ENCODE results near the gene GTF3C4. TPM values are rescaled to one million over a fixed set of nuclear protein-coding genes. Genes with fewer than 3 reads are reported as not detected.

GTF3C4 gene
- total and polyA plus RNA-seq, 10 of the 15 experiments (the other 5 are each of a cell fraction or from before 2014, with no cell fraction given): 3.2 to 18.9 (median 8.2) TPM

DNA sequence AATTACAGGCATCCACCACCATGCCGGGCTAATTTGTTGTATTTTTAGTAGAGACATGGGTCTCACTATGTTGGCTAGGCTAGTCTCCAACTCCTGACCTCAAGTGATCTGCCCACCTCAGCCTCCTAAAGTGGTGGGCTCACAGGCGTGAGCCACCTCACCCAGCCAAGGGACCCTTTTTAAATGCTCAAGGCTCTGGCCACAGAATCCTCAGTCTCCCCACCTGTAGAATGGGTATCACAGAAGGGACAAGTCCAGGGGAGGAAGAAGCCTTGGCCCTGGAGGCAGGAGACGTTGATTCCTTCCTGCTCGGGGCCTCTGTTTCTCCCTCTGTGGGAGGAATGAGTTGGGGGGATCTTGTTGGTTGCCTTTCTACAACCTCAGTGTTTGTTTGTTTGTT is 45.7 kb downstream of the GTF3C4 start:
- Histone ChIP-seq H3K27me3 (replicated peaks in 1 of 2; ENCODE audit: control insufficient read depth in 2 of 2, insufficient read depth in 2 of 2, low read length in 1 of 2) (no peaks in the 10 kb centered on the region), H3K4me3 (no peak overlapping the region), H3K79me2 (ENCODE audit: control insufficient read depth, insufficient read depth, low read length) (no peaks in the 10 kb centered on the region), H3K9me3 (replicated peaks; ENCODE audit: control insufficient read depth, insufficient read depth, low read length) (no peaks in the 10 kb centered on the region), H3K4me1 (ENCODE audit: control insufficient read depth, insufficient read depth, low read length) (no peaks in the 10 kb centered on the region), H3K9ac (ENCODE audit: control insufficient read depth, insufficient read depth, low read length) (no peak overlapping the region), H3K36me3 (ENCODE audit: control insufficient read depth in 2 of 2, insufficient read depth in 2 of 2, low read length in 1 of 2) (no peaks in the 10 kb centered on the region), H3K4me2 (ENCODE audit: control insufficient read depth, insufficient read depth) (no peak overlapping the region), H3K27ac (ENCODE audit: control insufficient read depth, insufficient read depth) (no peak overlapping the region), H2AFZ (ENCODE audit: control insufficient read depth, low read depth, low read length) (no peak overlapping the region), H4K20me1 (ENCODE audit: control insufficient read depth, insufficient read depth) (no peaks in the 10 kb centered on the region)
- ChIA-PET SMC1A (ENCODE audit: uncharacterized antibody, unreplicated experiment) (no interaction called here), RAD21 (ENCODE audit: unreplicated experiment) (no interaction called here), CTCF (no interaction called here), POLR2A (no interaction called here)
- ATAC-seq (no peak), DNase-seq (ENCODE audit: low read depth, low spot score) (no peak), FAIRE-seq (no peak)
- TF ChIP-seq, protein P1, sequence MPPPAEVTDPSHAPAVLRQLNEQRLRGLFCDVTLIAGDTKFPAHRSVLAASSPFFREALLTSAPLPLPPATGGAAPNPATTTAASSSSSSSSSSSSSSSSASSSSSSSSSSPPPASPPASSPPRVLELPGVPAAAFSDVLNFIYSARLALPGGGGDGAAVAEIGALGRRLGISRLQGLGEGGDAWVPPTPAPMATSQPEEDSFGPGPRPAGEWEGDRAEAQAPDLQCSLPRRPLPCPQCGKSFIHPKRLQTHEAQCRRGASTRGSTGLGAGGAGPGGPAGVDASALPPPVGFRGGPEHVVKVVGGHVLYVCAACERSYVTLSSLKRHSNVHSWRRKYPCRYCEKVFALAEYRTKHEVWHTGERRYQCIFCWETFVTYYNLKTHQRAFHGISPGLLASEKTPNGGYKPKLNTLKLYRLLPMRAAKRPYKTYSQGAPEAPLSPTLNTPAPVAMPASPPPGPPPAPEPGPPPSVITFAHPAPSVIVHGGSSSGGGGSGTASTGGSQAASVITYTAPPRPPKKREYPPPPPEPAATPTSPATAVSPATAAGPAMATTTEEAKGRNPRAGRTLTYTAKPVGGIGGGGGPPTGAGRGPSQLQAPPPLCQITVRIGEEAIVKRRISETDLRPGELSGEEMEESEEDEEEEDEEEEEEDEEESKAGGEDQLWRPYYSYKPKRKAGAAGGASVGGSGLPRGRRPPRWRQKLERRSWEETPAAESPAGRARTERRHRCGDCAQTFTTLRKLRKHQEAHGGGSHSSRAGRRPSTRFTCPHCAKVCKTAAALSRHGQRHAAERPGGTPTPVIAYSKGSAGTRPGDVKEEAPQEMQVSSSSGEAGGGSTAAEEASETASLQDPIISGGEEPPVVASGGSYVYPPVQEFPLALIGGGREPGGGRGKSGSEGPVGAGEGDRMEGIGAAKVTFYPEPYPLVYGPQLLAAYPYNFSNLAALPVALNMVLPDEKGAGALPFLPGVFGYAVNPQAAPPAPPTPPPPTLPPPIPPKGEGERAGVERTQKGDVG (CRISPR knock-in tag; IDR thresholded peaks at IDR 0.05): no peak
- TF ChIP-seq ZNF217 (IDR thresholded peaks at IDR 0.05) (no peak), JUNB (IDR thresholded peaks at IDR 0.05) (no peak)
- BruUV-seq (replicated peaks): no TSS peak
- intact Hi-C loops (cut with micrococcal nuclease; ENCODE audit: unreplicated experiment) (no loop called here), in situ Hi-C loops (cut with MboI) (no loop called here)
- WGBS (ENCODE audit: insufficient coverage, insufficient replicate concordance, low lambda C conversion rate, missing lambda C conversion rate): 28% methylated on average over 4 of the region's 4 CpGs

DNA sequence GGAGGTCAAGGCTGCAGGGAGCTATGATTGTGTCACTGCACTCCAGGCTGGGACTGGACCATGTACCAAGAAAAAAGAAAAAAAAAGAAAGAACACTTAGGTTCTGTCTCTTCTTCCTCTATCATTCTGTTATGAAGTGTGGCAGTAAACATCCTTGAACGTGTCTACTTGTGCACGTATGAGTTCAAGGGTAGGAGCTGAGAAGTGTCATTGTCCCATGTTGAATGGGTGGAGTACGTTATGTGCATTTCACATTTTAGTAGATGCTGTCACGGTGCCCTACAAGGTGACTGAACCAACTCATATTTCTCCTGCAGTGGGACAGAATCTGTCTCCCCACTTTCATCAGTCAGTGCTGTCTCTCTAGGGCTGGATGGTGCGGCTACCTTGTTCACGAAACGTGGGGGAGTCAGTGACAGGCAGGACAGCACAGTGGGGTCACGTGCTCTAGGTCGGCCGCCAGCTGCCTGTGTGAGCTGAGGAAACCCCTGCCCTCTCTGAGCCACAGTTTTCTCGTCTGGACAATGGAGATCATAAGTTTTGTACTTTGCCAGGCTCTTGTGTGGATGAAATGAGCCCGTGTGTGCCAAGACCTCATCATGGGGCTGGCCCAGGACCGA is 47.2 kb downstream of the GTF3C4 start:
- H2AFZ ChIP-seq (ENCODE audit: control insufficient read depth, low read depth, low read length): no peak overlapping the region
- H3K27ac ChIP-seq (ENCODE audit: control insufficient read depth, insufficient read depth): no peak overlapping the region
- ATAC-seq: no peak
- no peaks in the 10 kb centered on the region for H4K20me1 ChIP-seq (ENCODE audit: control insufficient read depth, insufficient read depth)
- DNase-seq (ENCODE audit: low read depth, low spot score): no peak
- POLR2A ChIA-PET: no interaction called here
- in situ Hi-C loops (cut with MboI): no loop called here
- H3K4me3 ChIP-seq: no peak overlapping the region
- intact Hi-C loops (cut with micrococcal nuclease; ENCODE audit: unreplicated experiment): no loop called here
- SMC1A ChIA-PET (ENCODE audit: uncharacterized antibody, unreplicated experiment): interaction anchor here (0.5 kb wide), 1 partner anchor 199 kb away, joined by 3 read pairs; no protein-coding TSS in a partner anchor
- 43% methylated on average over 13 of the region's 13 CpGs for WGBS (ENCODE audit: insufficient coverage, insufficient replicate concordance, low lambda C conversion rate, missing lambda C conversion rate)
- no peaks in the 10 kb centered on the region for H3K27me3 ChIP-seq (replicated peaks in 1 of 2; ENCODE audit: control insufficient read depth in 2 of 2, insufficient read depth in 2 of 2, low read length in 1 of 2)
- H3K9ac ChIP-seq (ENCODE audit: control insufficient read depth, insufficient read depth, low read length): no peak overlapping the region
- RAD21 ChIA-PET (ENCODE audit: unreplicated experiment): no interaction called here
- FAIRE-seq: no peak
- no peaks in the 10 kb centered on the region for H3K79me2 ChIP-seq (ENCODE audit: control insufficient read depth, insufficient read depth, low read length)
- H3K9me3 ChIP-seq (replicated peaks; ENCODE audit: control insufficient read depth, insufficient read depth, low read length): no peaks in the 10 kb centered on the region
- CTCF ChIA-PET: no interaction called here
- H3K36me3 ChIP-seq (ENCODE audit: control insufficient read depth in 2 of 2, insufficient read depth in 2 of 2, low read length in 1 of 2): no peaks in the 10 kb centered on the region
- no peaks in the 10 kb centered on the region for H3K4me1 ChIP-seq (ENCODE audit: control insufficient read depth, insufficient read depth, low read length)
- H3K4me2 ChIP-seq (ENCODE audit: control insufficient read depth, insufficient read depth): no peak overlapping the region
- BruUV-seq (replicated peaks): no TSS peak
- TF ChIP-seq ZZZ3 (IDR thresholded peaks at IDR 0.05; ENCODE audit: control insufficient read depth, insufficient read length, low read depth) (no peak), NBN (IDR thresholded peaks at IDR 0.05) (no peak), JUNB (IDR thresholded peaks at IDR 0.05) (no peak)
- TF ChIP-seq, protein P2, sequence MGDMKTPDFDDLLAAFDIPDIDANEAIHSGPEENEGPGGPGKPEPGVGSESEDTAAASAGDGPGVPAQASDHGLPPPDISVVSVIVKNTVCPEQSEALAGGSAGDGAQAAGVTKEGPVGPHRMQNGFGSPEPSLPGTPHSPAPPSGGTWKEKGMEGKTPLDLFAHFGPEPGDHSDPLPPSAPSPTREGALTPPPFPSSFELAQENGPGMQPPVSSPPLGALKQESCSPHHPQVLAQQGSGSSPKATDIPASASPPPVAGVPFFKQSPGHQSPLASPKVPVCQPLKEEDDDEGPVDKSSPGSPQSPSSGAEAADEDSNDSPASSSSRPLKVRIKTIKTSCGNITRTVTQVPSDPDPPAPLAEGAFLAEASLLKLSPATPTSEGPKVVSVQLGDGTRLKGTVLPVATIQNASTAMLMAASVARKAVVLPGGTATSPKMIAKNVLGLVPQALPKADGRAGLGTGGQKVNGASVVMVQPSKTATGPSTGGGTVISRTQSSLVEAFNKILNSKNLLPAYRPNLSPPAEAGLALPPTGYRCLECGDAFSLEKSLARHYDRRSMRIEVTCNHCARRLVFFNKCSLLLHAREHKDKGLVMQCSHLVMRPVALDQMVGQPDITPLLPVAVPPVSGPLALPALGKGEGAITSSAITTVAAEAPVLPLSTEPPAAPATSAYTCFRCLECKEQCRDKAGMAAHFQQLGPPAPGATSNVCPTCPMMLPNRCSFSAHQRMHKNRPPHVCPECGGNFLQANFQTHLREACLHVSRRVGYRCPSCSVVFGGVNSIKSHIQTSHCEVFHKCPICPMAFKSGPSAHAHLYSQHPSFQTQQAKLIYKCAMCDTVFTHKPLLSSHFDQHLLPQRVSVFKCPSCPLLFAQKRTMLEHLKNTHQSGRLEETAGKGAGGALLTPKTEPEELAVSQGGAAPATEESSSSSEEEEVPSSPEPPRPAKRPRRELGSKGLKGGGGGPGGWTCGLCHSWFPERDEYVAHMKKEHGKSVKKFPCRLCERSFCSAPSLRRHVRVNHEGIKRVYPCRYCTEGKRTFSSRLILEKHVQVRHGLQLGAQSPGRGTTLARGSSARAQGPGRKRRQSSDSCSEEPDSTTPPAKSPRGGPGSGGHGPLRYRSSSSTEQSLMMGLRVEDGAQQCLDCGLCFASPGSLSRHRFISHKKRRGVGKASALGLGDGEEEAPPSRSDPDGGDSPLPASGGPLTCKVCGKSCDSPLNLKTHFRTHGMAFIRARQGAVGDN (IDR thresholded peaks at IDR 0.05): no peak
